ENCODE data around the gene TRIM38.

TRIM38 gene

GRCh38 chr6:26017632-26017966, 55.0 kb downstream of the TRIM38 start:
- Histone ChIP-seq H3K9ac (ENCODE audit: low read depth, low read length) (peak overlapping the region; percentile 24), H3K9me3 (replicated peaks; ENCODE audit: low read length) (no peaks in the 10 kb centered on the region), H3K4me2 (ENCODE audit: low read length) (peak overlapping the region; percentile 80), H3K4me1 (ENCODE audit: control insufficient read depth, insufficient read depth, low read length) (peaks cover 15% of the 10 kb centered on the region), H3K4me3 (ENCODE audit: low read length) (peak overlapping the region; percentile 61), H3K27me3 (ENCODE audit: control insufficient read depth, insufficient read depth, low read length) (no peaks in the 10 kb centered on the region), H3K36me3 (ENCODE audit: insufficient read depth, low read length) (no peaks in the 10 kb centered on the region)

- peaks cover 15% of the 10 kb centered on the region for H3K4me1 ChIP-seq (ENCODE audit: control insufficient read depth, insufficient read depth, low read length)
- no peak overlapping the region for H3K4me3 ChIP-seq (ENCODE audit: low read length)
- no peak overlapping the region for H3K9ac ChIP-seq (ENCODE audit: low read depth, low read length)
Measured at GRCh38 chr6:26019261-26019830, 56.7 kb downstream of the TRIM38 start.

GRCh38 chr6:26019967-26020328, 57.3 kb downstream of the TRIM38 start:
- no peak overlapping the region for H3K9ac ChIP-seq (ENCODE audit: low read depth, low read length)
- peaks cover 15% of the 10 kb centered on the region for H3K4me1 ChIP-seq (ENCODE audit: control insufficient read depth, insufficient read depth, low read length)
- H3K4me2 ChIP-seq (ENCODE audit: low read length) = peak overlapping the region; percentile 97
- H3K36me3 ChIP-seq (ENCODE audit: insufficient read depth, low read length) = no peaks in the 10 kb centered on the region
- no peaks in the 10 kb centered on the region for H3K9me3 ChIP-seq (replicated peaks; ENCODE audit: low read length)
- H3K4me3 ChIP-seq (ENCODE audit: low read length) = peak overlapping the region; percentile 75
- H3K27me3 ChIP-seq (ENCODE audit: control insufficient read depth, insufficient read depth, low read length) = no peaks in the 10 kb centered on the region

More at GRCh38 chr6:26019261-26019830, 56.7 kb downstream of the TRIM38 start:
- Histone ChIP-seq H3K9me3 (replicated peaks; ENCODE audit: low read length) (no peaks in the 10 kb centered on the region), H3K27me3 (ENCODE audit: control insufficient read depth, insufficient read depth, low read length) (no peaks in the 10 kb centered on the region), H3K4me2 (ENCODE audit: low read length) (peak overlapping the region; percentile 97), H3K36me3 (ENCODE audit: insufficient read depth, low read length) (no peaks in the 10 kb centered on the region)

GRCh38 chr6:26020329-26021000, 57.9 kb downstream of the TRIM38 start:
- Histone ChIP-seq H3K36me3 (ENCODE audit: insufficient read depth, low read length) (no peaks in the 10 kb centered on the region), H3K4me3 (ENCODE audit: low read length) (peak overlapping the region; percentile 75), H3K9ac (ENCODE audit: low read depth, low read length) (peak overlapping the region; percentile 83), H3K9me3 (replicated peaks; ENCODE audit: low read length) (no peaks in the 10 kb centered on the region), H3K27me3 (ENCODE audit: control insufficient read depth, insufficient read depth, low read length) (no peaks in the 10 kb centered on the region), H3K4me1 (ENCODE audit: control insufficient read depth, insufficient read depth, low read length) (peaks cover 19% of the 10 kb centered on the region), H3K4me2 (ENCODE audit: low read length) (peak overlapping the region; percentile 97)

GRCh38 chr6:26021001-26021349, 58.4 kb downstream of the TRIM38 start:
- Histone ChIP-seq H3K4me1 (ENCODE audit: control insufficient read depth, insufficient read depth, low read length) (peaks cover 24% of the 10 kb centered on the region), H3K27me3 (ENCODE audit: control insufficient read depth, insufficient read depth, low read length) (no peaks in the 10 kb centered on the region), H3K4me2 (ENCODE audit: low read length) (peak overlapping the region; percentile 97), H3K9me3 (replicated peaks; ENCODE audit: low read length) (no peaks in the 10 kb centered on the region), H3K9ac (ENCODE audit: low read depth, low read length) (peak overlapping the region; percentile 83), H3K4me3 (ENCODE audit: low read length) (peak overlapping the region; percentile 75), H3K36me3 (ENCODE audit: insufficient read depth, low read length) (no peaks in the 10 kb centered on the region)

- Histone ChIP-seq H3K36me3 (ENCODE audit: insufficient read depth, low read length) (no peaks in the 10 kb centered on the region), H3K27me3 (ENCODE audit: control insufficient read depth, insufficient read depth, low read length) (no peaks in the 10 kb centered on the region), H3K4me3 (ENCODE audit: low read length) (peak overlapping the region; percentile 75), H3K9me3 (replicated peaks; ENCODE audit: low read length) (no peaks in the 10 kb centered on the region), H3K9ac (ENCODE audit: low read depth, low read length) (peak overlapping the region; percentile 83), H3K4me1 (ENCODE audit: control insufficient read depth, insufficient read depth, low read length) (peaks cover 27% of the 10 kb centered on the region), H3K4me2 (ENCODE audit: low read length) (peak overlapping the region; percentile 97)
Measured at GRCh38 chr6:26021350-26022131, 58.9 kb downstream of the TRIM38 start.

- peak overlapping the region; percentile 97 for H3K4me2 ChIP-seq (ENCODE audit: low read length)
- H3K4me1 ChIP-seq (ENCODE audit: control insufficient read depth, insufficient read depth, low read length) = peaks cover 27% of the 10 kb centered on the region
- no peaks in the 10 kb centered on the region for H3K27me3 ChIP-seq (ENCODE audit: control insufficient read depth, insufficient read depth, low read length)
- H3K36me3 ChIP-seq (ENCODE audit: insufficient read depth, low read length) = no peaks in the 10 kb centered on the region
- no peaks in the 10 kb centered on the region for H3K9me3 ChIP-seq (replicated peaks; ENCODE audit: low read length)
- peak overlapping the region; percentile 75 for H3K4me3 ChIP-seq (ENCODE audit: low read length)
- peak overlapping the region; percentile 83 for H3K9ac ChIP-seq (ENCODE audit: low read depth, low read length)
Measured at GRCh38 chr6:26022132-26022472, 59.5 kb downstream of the TRIM38 start.

GRCh38 chr6:26022737-26023136, 60.1 kb downstream of the TRIM38 start:
- Histone ChIP-seq H3K9me3 (replicated peaks; ENCODE audit: low read length) (no peaks in the 10 kb centered on the region), H3K4me1 (ENCODE audit: control insufficient read depth, insufficient read depth, low read length) (peaks cover 28% of the 10 kb centered on the region)

GRCh38 chr6:26024651-26025046, 62.0 kb downstream of the TRIM38 start:
- no peak overlapping the region for H3K4me3 ChIP-seq (ENCODE audit: low read length)
- H3K9ac ChIP-seq (ENCODE audit: low read depth, low read length) = no peak overlapping the region
- H3K27me3 ChIP-seq (ENCODE audit: control insufficient read depth, insufficient read depth, low read length) = no peaks in the 10 kb centered on the region
- no peak overlapping the region for H3K4me2 ChIP-seq (ENCODE audit: low read length)
- no peaks in the 10 kb centered on the region for H3K36me3 ChIP-seq (ENCODE audit: insufficient read depth, low read length)
- H3K4me1 ChIP-seq (ENCODE audit: control insufficient read depth, insufficient read depth, low read length) = peaks cover 31% of the 10 kb centered on the region
- H3K9me3 ChIP-seq (replicated peaks; ENCODE audit: low read length) = no peaks in the 10 kb centered on the region

More at GRCh38 chr6:26022737-26023136, 60.1 kb downstream of the TRIM38 start:
- Histone ChIP-seq H3K4me3 (ENCODE audit: low read length) (no peak overlapping the region), H3K9ac (ENCODE audit: low read depth, low read length) (peak overlapping the region; percentile 83), H3K27me3 (ENCODE audit: control insufficient read depth, insufficient read depth, low read length) (no peaks in the 10 kb centered on the region), H3K36me3 (ENCODE audit: insufficient read depth, low read length) (no peaks in the 10 kb centered on the region), H3K4me2 (ENCODE audit: low read length) (peak overlapping the region; percentile 97)

GRCh38 chr6:26025047-26025893, 62.7 kb downstream of the TRIM38 start:
- H3K4me2 ChIP-seq (ENCODE audit: low read length) = peak overlapping the region; percentile 83
- H3K36me3 ChIP-seq (ENCODE audit: insufficient read depth, low read length) = no peaks in the 10 kb centered on the region
- H3K27me3 ChIP-seq (ENCODE audit: control insufficient read depth, insufficient read depth, low read length) = no peaks in the 10 kb centered on the region
- peaks cover 31% of the 10 kb centered on the region for H3K4me1 ChIP-seq (ENCODE audit: control insufficient read depth, insufficient read depth, low read length)
- no peaks in the 10 kb centered on the region for H3K9me3 ChIP-seq (replicated peaks; ENCODE audit: low read length)
- peak overlapping the region; percentile 77 for H3K9ac ChIP-seq (ENCODE audit: low read depth, low read length)
- H3K4me3 ChIP-seq (ENCODE audit: low read length) = peak overlapping the region; percentile 76
